Upper lobe of right lung (tissue), 1 donor: ENCODE measurements around the gene DYRK3. TPM values are rescaled to one million over a fixed set of nuclear protein-coding genes. Genes with fewer than 3 reads are reported as not detected.

Source experiments
- ATAC-seq: fragments of 200-7000 bp; cut with Tn5 transposase; one replicate; pipeline ENCODE4 v1.9.1; 2020; ENCODE audit warnings: mild to moderate bottlenecking, moderate library complexity
- DNase-seq: peaks from one replicate; pipeline ENCODE4 v3.0.0-alpha.2; 2020
- H3K27ac ChIP-seq: fragments of 200-600 bp; one replicate; pipeline ENCODE4 v1.8.0; 2022
- H3K27me3 ChIP-seq: fragments of 200-600 bp; one replicate; pipeline ENCODE4 v1.8.0; 2022; ENCODE audit warnings: mild to moderate bottlenecking
- H3K36me3 ChIP-seq: fragments of 200-600 bp; one replicate; pipeline ENCODE4 v1.8.0; 2022
- H3K4me1 ChIP-seq: fragments of 200-600 bp; one replicate; pipeline ENCODE4 v1.8.0; 2022
- H3K4me3 ChIP-seq: fragments of 200-600 bp; one replicate; pipeline ENCODE4 v1.8.0; 2022; ENCODE audit warnings: mild to moderate bottlenecking
- H3K9me3 ChIP-seq: fragments of 200-600 bp; one replicate; pipeline ENCODE4 v1.8.0; 2022
- intact Hi-C: fragments of 100-400 bp; cut with DNase I; formaldehyde crosslinking; loops from one replicate; pipeline ENCODE4 v1.11.0; 2022
- total RNA-seq: library from RNA; stranded (reverse); fragmentation: NEBNext Ultra II Directional; extraction: Animal tissue kit (Norgen Biotek cat#: 25700); gene quantifications from one replicate; pipeline ENCODE4 v1.2.1, GENCODE V29; 2021
- TF ChIP-seq, protein P1 (sequence below): fragments of 200-600 bp; IDR thresholded peaks from one replicate; pipeline ENCODE4 v1.8.0; 2022; ENCODE audit warnings: antibody characterized with exemption
- donor health status: DM: no; HTN: yes; CAD: no; lungs with severe emphysema.

Gene DYRK3
- total RNA-seq, 1 donor from 2014 or later, result 8.1 TPM

DNA sequence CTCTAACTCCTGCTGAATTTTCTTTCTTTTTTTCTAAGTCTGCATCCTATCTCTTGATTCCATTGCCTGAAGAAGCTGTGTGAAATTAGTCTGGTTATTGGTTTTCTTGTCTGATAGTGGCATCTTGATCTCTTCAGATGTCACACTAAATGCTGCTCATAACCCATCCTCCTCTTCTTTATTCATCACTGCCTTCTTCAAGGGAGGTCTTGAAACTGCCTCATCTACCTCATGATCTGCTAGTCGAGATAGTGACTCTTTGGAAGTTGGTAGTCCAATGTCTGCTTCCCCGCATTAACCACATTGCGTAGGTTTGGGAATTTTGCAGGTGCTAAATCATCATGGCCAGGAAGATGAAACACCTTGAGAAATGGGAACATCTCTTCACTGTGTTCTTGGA lies 15.7 kb downstream of the DYRK3 start:
- TF ChIP-seq, protein P1, sequence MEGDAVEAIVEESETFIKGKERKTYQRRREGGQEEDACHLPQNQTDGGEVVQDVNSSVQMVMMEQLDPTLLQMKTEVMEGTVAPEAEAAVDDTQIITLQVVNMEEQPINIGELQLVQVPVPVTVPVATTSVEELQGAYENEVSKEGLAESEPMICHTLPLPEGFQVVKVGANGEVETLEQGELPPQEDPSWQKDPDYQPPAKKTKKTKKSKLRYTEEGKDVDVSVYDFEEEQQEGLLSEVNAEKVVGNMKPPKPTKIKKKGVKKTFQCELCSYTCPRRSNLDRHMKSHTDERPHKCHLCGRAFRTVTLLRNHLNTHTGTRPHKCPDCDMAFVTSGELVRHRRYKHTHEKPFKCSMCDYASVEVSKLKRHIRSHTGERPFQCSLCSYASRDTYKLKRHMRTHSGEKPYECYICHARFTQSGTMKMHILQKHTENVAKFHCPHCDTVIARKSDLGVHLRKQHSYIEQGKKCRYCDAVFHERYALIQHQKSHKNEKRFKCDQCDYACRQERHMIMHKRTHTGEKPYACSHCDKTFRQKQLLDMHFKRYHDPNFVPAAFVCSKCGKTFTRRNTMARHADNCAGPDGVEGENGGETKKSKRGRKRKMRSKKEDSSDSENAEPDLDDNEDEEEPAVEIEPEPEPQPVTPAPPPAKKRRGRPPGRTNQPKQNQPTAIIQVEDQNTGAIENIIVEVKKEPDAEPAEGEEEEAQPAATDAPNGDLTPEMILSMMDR, result no peak
- H3K27ac ChIP-seq, result no peak overlapping the region
- DNase-seq (no peak), ATAC-seq (no peak)
- no peaks in the 10 kb centered on the region for H3K27me3 ChIP-seq
- H3K4me3 ChIP-seq, result no peak overlapping the region
- no peaks in the 10 kb centered on the region for H3K9me3 ChIP-seq
- H3K36me3 ChIP-seq, result peaks cover 9% of the 10 kb centered on the region
- intact Hi-C loops, result no loop called here
- no peaks in the 10 kb centered on the region for H3K4me1 ChIP-seq

DNA sequence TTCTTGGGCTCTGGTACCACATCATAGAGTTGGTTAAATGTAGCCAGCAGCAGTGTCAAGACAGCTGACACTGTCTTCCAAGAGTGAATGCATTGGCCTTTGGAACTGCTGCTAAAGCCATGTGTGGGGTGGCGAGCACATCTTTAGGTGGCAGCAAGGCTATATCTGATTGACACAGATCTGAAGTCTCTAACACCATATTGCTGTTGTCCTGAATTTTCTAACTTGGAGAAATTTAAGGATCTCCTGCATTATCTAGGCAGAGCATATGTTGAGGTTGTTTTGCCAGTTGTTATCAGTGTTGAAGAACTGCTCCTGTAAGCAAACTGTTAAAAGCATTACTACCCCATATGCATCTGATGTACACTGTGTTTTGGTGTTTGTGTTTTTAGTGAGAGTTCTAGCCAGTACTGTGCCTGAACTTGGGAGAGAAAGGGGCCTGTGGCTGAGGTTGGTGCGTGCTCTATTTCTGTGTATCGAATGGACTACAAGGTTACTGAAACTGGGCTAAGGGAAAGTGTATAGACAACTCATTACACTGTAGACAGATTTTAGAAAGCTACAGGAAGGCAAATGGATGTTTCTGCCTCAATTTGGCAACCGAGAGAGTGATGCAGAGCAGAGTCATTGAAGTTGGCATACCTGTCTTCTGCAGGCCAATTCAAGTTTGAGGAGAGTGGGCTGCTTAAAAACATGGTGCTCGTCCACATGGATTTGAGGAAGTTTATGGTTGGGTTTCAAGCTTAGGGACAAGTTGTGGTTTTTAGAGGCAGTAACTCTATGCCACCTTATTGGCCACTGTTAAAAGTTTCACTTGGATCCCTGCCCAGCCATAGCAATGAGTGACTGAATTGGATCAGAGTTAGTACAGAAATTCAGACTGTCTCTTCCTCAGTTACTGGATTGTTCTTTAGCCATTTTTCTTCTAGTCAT lies 16.9 kb downstream of the DYRK3 start:
- DNase-seq, result no peak
- Histone ChIP-seq H3K4me1 (no peaks in the 10 kb centered on the region), H3K36me3 (peaks cover 9% of the 10 kb centered on the region), H3K27me3 (no peaks in the 10 kb centered on the region), H3K27ac (no peak overlapping the region), H3K9me3 (no peaks in the 10 kb centered on the region), H3K4me3 (no peak overlapping the region)
- intact Hi-C loops, result no loop called here
- peak; percentile 39 for ATAC-seq
- TF ChIP-seq, protein P1, result no peak

DNA sequence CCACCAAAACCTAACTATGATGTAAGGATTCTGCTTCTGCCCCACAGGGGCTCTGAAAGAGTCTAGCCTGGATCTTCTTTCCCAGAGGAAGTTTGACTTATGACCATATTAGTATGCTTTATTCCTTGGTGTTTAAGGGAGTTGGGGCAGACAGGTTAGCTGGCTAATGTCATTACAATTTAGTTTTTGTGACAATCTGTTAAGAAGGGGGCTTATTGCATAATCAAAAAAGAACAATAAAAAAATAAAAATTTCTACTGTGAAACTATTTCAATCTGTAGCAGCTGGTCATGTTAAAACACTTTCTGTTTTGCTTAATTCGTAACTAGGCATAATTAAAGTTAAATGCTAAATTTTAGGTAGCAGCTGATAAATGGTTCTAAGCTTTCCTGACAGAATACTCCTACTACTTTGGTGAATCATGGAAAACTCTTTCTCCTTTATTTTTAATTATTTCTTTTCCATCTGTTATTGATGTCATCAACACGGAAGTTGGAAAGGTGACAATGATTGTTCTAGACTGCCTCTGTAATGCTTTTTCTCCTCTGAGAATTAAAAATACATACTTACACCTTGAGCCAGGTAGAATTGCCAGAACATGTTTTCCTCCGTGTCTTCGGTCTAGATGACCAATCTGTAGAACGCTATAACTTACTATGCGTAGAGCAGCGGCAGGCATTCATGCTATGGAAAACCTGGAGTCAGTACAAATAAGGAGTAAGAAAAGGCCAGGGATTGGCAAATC lies 18.6 kb downstream of the DYRK3 start:
- H3K27ac ChIP-seq, result no peak overlapping the region

DNA sequence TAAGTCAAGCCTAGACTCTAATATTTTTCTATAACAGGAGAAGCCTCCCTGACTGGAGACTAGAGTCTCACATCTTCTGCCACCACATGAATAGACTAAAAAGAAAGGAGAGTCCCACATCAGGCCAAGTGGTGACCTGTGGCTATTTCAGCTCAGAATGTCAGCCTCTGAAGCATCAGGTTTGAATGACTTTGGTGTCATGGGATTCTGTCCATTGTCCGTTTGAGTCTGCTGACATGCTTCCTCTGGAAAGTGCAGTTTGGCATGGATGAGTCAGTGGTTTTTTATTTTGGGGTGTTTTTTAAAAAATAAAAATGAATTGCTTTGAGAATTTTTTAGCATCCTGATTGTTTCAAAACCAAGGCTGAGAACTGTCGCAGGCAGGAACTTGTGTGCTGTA lies 19.5 kb downstream of the DYRK3 start:
- TF ChIP-seq, protein P1, result no peak
- no peak for DNase-seq
- no peak for ATAC-seq
- H3K4me3 ChIP-seq, result no peak overlapping the region
- H3K4me1 ChIP-seq, result peaks cover 5% of the 10 kb centered on the region
- intact Hi-C loops, result no loop called here
- no peaks in the 10 kb centered on the region for H3K36me3 ChIP-seq
- H3K9me3 ChIP-seq, result no peaks in the 10 kb centered on the region
- H3K27me3 ChIP-seq, result no peaks in the 10 kb centered on the region
- H3K27ac ChIP-seq, result no peak overlapping the region

More for the DNA sequence above, 18.6 kb downstream of the DYRK3 start:
- TF ChIP-seq, protein P1, result no peak
- Histone ChIP-seq H3K9me3 (no peaks in the 10 kb centered on the region), H3K36me3 (no peaks in the 10 kb centered on the region), H3K4me3 (no peak overlapping the region), H3K27me3 (no peaks in the 10 kb centered on the region), H3K4me1 (peaks cover 5% of the 10 kb centered on the region)
- intact Hi-C loops, result no loop called here
- DNase-seq (no peak), ATAC-seq (no peak)

DNA sequence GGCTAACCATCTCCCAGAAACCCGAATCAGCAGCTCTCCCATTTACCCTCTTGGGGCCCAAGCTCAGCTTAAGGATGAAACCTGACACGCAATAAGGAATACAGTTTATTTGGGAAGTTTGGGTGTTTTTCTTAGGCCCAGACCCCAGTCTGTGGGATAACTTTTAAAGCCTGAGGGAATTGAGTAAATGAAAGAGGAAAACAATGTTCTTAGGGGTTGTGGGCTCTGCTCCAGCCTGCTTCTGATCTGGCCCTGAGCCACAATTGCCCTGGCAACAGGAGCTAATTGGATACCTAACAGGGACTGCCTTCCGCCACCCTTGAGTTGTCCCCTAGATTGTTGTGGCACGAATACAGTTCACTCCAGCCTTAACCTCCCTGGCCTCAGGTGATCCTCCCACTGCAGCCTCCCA lies 20.1 kb downstream of the DYRK3 start:
- no peak overlapping the region for H3K4me3 ChIP-seq
- TF ChIP-seq, protein P1, result no peak
- peaks cover 5% of the 10 kb centered on the region for H3K4me1 ChIP-seq
- ATAC-seq (no peak), DNase-seq (no peak)
- H3K27me3 ChIP-seq, result no peaks in the 10 kb centered on the region
- intact Hi-C loops, result no loop called here
- no peak overlapping the region for H3K27ac ChIP-seq
- H3K36me3 ChIP-seq, result no peaks in the 10 kb centered on the region
- no peaks in the 10 kb centered on the region for H3K9me3 ChIP-seq
